Ectodermal cell (in vitro differentiated cells): ENCODE measurements around the gene CLCN5.

Source experiments
- H3K27ac ChIP-seq: 2 replicates; pipeline ENCODE4 v1.7.0; 2013; ENCODE audit warnings: mild to moderate bottlenecking, low read depth, low read length; ENCODE audit not compliant: insufficient read depth, poor library complexity, severe bottlenecking
- H3K27me3 ChIP-seq: 2 replicates; pipeline ENCODE4 v1.7.0; 2013; ENCODE audit warnings: mild to moderate bottlenecking, low read length; ENCODE audit not compliant: insufficient read depth, control insufficient read depth, poor library complexity, severe bottlenecking
- H3K36me3 ChIP-seq: one replicate; pipeline ENCODE4 v1.7.0; 2013; ENCODE audit warnings: low read length; ENCODE audit not compliant: control insufficient read depth, insufficient read depth
- H3K4me1 ChIP-seq: one replicate; pipeline ENCODE4 v1.7.0; 2013; ENCODE audit warnings: low read length; ENCODE audit not compliant: control insufficient read depth, insufficient read depth
- H3K4me3 ChIP-seq: 2 replicates; pipeline ENCODE4 v1.7.0; 2013; ENCODE audit warnings: low read depth, low read length, control low read depth; ENCODE audit not compliant: insufficient read depth
- H3K9me3 ChIP-seq: 2 replicates; pipeline ENCODE4 v1.7.0; 2013; ENCODE audit warnings: mild to moderate bottlenecking, low read length, moderate library complexity; ENCODE audit not compliant: control insufficient read depth
- WGBS, 2 experiments: methylation state at CpG; one replicate each; pipeline ENCODE4 v1.1.7; 2013; ENCODE audit warnings: missing lambda C conversion rate in 2 of 2; 5-methylcytosine and 5-hydroxymethylcytosine counted together

CLCN5 gene

DNA sequence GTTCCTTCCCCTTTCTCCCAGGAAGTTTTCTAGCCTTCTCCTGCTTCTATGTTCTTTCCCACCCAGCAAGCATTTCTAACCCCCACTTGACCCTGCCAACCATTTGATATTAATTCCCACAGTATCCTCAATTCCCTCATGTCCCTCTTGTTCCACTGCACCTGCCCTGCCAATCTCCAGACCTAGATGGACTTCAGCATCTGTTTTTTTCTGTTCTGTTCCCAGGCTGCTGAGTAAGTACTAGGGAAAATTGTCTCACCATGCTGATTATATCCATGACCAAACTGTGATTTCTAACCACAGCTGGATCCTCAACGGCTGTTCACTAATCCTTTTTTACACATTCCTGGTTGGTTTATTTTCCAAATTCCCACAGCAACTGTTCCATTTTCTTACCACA, 37.7 kb downstream of the CLCN5 start:
- Histone ChIP-seq H3K27me3 (no peaks in the 10 kb centered on the region), H3K9me3 (no peaks in the 10 kb centered on the region), H3K36me3 (no peaks in the 10 kb centered on the region), H3K4me3 (no peak overlapping the region), H3K27ac (peak overlapping the region; percentile 59), H3K4me1 (no peaks in the 10 kb centered on the region)
- 53 to 84% methylated on average over 1 of the region's 1 CpG for WGBS, 2 experiments

DNA sequence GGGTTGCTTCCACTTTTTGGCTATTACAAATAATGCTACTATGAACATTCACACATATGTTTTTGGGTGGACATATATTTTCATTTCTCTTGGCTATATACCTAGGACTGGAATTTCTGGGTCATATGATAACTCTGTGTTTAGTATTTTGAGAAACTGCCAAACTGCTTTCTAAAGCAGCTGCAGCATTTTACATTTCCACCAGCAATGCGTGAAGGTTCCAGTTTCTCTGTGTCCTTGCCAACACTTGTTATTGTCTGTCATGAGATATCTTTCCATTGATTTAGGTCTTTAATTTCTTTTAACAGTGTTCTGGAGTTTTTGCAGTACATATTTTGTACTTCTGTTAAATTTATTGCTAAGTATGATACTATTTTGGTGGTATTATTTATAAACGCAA, 48.3 kb downstream of the CLCN5 start:
- H3K4me3 ChIP-seq = no peak overlapping the region
- WGBS, 2 experiments = 100% methylated on average over 1 of the region's 2 CpGs

DNA sequence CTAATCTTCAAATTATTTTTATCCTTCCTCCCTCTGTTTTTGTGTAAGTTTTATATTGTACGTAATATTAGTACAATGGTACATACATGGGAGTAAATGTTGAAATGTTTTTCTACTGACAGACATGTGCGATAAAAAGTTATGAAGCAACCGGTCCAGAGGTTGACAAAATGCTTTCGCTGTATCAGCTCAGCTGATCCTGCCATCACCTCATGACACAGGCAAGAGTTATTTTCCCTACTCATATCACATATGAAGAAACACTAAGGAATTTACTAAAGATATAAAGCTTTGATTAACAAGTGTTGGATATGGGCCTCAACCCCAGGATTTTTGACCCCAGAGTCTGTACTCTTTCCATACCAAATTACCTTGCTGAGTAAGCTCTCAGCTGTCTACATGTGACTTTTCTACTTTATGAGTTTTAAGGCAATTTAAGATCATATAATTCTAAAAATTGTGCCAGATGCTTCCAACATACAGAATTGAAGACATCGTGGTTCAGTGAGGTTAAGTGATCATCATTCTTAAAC, 50.0 kb downstream of the CLCN5 start:
- H3K4me1 ChIP-seq = no peaks in the 10 kb centered on the region
- H3K9me3 ChIP-seq = no peaks in the 10 kb centered on the region

More for the DNA sequence above, 48.3 kb downstream of the CLCN5 start:
- Histone ChIP-seq H3K4me1 (no peaks in the 10 kb centered on the region), H3K27ac (no peak overlapping the region), H3K27me3 (no peaks in the 10 kb centered on the region), H3K9me3 (no peaks in the 10 kb centered on the region), H3K36me3 (no peaks in the 10 kb centered on the region)

DNA sequence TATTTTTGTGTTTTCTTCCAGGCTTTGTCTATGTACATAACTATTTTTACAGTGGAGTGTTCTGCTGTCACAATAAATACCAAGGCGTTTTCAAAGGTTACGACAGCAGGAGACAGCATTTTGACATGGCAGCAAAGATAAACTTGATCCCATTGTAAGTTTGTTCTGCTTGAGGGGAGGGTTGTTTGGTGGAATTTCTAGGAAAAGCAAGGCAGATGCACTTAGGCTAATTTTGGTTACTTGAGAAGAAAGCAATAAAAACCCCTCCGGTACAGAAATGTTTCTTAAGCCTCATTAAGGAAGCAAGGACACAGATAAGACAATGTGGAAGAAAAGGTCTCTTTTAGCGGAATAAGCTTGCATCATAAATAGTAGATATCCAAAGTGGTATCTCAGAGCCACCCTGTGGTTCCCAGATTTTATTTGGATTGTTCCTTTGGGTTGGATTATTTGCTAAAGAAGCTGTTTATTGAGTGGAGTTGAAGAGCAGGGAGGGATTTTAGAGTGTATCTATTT, 54.3 kb downstream of the CLCN5 start:
- H3K36me3 ChIP-seq = no peaks in the 10 kb centered on the region
- no peaks in the 10 kb centered on the region for H3K4me1 ChIP-seq
- no peaks in the 10 kb centered on the region for H3K27me3 ChIP-seq
- 94 to 97% methylated on average over 4 of the region's 4 CpGs for WGBS, 2 experiments
- H3K27ac ChIP-seq = no peak overlapping the region
- H3K4me3 ChIP-seq = no peak overlapping the region
- H3K9me3 ChIP-seq = no peaks in the 10 kb centered on the region

More for the DNA sequence above, 50.0 kb downstream of the CLCN5 start:
- no peak overlapping the region for H3K4me3 ChIP-seq
- no peaks in the 10 kb centered on the region for H3K27me3 ChIP-seq
- H3K27ac ChIP-seq = no peak overlapping the region
- 93 to 100% methylated on average over 2 to 4 of the region's 5 CpGs for WGBS, 2 experiments
- no peaks in the 10 kb centered on the region for H3K36me3 ChIP-seq

DNA sequence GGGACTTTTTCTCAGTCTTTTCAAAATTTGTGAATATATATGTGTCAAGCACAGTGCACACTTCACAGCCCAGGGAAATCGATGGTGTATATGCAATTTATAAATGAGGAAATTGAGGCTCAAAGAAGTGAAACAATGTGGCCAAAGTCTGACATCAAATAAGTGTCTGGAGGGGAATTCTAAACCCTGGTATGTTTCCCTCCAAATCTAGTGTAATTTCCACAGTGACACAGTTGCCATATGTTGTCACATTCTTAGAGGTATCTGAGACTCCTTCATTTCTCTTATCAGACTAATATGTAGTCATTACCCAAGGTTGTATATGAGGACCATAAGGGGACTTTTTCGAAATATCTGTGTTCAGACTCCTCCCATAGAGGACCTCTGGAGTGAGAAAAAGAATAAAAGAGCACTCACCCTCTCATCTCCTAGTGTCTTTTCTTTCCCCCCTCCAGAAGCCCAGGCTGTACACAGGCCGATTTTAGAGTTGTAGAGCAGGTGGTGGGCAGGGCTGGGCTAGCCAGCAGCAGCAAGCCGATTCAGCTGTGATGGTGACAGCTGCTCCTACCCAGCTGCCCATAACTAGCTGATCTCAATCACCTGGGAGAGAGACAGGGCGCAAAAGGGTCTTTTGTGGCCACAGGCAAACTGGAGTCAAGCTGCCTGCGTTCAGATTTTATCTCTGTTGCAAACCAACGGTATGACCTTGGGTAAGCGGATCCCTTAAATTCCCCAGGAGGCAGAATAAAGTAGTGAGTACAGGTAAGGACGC, 55.1 kb downstream of the CLCN5 start:
- Histone ChIP-seq H3K27me3 (no peaks in the 10 kb centered on the region), H3K4me3 (no peak overlapping the region), H3K9me3 (no peaks in the 10 kb centered on the region), H3K36me3 (no peaks in the 10 kb centered on the region), H3K27ac (no peak overlapping the region), H3K4me1 (no peaks in the 10 kb centered on the region)
- WGBS, 2 experiments = 86 to 89% methylated on average over 5 to 9 of the region's 9 CpGs

DNA sequence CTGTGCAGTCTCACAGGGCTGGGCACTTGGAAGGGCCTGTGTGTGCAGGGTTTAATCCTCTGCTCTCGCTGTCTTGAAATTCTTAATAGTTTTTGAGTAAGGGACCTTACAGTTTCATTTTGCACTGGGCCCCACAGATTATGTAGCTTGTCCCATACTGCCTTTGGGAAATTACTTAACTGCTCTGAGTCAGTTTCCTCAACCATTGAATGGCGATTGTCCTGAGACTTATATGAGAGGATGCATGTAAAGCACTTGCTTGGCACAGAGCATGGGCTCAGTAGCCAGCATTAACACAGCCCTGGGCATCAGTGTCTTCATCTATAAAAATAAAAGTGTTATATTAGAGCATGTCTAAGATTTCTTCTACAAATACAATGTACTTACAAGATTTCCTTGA, 55.8 kb downstream of the CLCN5 start:
- H3K9me3 ChIP-seq = no peaks in the 10 kb centered on the region
- 84 to 96% methylated on average over 2 of the region's 2 CpGs for WGBS, 2 experiments
- H3K4me1 ChIP-seq = no peaks in the 10 kb centered on the region
- H3K27ac ChIP-seq = no peak overlapping the region
- H3K36me3 ChIP-seq = no peaks in the 10 kb centered on the region
- H3K4me3 ChIP-seq = no peak overlapping the region
- H3K27me3 ChIP-seq = no peaks in the 10 kb centered on the region

DNA sequence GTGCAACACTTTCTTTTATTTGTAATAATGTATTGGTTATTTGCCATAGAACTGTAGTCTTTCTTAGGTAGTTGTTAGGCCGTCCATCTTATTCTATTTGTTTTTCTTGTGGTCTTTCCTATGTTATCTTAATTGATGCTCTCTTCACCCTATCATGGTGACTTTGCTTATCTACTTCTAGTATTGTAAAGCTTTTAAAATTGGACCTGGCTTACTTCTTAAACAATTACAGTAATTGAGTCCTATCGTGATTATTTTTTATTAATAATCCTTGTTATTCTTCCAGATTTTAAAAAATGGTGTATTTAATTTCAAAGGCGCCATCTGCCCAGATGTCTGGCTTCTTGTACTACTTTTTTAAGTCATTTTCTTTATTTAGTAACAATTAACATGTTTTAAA, 63.7 kb downstream of the CLCN5 start:
- WGBS, 2 experiments = 80% methylated on average over 1 of the region's 3 CpGs; no CpG with 5 or more reads in 1 of the 2 experiments
- no peak overlapping the region for H3K27ac ChIP-seq
- no peaks in the 10 kb centered on the region for H3K4me1 ChIP-seq

DNA sequence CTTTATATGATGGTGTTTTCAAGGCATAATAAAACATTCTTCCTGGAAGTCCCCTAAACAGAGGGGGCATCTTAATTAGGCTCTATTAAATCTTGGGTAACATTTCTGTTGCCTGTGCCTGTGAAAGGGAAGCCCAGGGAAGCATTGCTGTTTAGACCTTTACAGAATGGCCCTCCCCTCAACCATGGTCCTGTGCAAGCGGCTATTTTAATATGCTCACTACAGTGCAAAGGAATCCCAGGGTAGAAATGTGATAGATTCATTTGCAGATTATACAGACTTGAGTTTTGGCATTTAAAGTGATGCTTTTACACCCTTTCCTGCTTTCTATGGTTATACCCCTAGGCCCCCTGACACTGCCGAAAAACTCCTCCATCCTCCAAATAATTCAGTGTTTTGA, 65.3 kb downstream of the CLCN5 start:
- no peaks in the 10 kb centered on the region for H3K27me3 ChIP-seq
- WGBS, 2 experiments = 73 to 94% methylated on average over 1 to 2 of the region's 2 CpGs
- no peaks in the 10 kb centered on the region for H3K36me3 ChIP-seq
- H3K9me3 ChIP-seq = no peaks in the 10 kb centered on the region
- no peaks in the 10 kb centered on the region for H3K4me1 ChIP-seq
- H3K27ac ChIP-seq = no peak overlapping the region
- no peak overlapping the region for H3K4me3 ChIP-seq

More for the DNA sequence above, 63.7 kb downstream of the CLCN5 start:
- no peak overlapping the region for H3K4me3 ChIP-seq
- no peaks in the 10 kb centered on the region for H3K36me3 ChIP-seq
- no peaks in the 10 kb centered on the region for H3K27me3 ChIP-seq
- H3K9me3 ChIP-seq = no peaks in the 10 kb centered on the region

DNA sequence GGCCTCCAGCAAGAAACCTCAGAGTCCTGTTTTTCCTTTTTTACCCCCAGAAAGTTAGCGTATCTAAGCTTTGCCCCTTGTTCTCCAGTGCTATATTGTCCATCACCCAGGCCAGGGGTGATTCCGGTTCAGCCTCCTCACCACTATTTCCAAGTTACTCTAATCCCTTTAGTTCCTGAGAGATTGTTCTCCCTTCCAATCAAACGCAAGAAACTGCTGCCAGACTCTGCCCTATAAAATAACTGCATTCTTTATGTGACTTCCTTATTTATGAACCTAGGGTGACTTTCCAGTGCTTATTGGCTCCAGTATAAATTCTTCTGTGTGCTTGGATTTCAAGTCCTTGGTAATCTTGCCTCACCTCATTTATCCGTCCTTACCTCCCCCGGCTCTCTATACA, 65.7 kb downstream of the CLCN5 start:
- no peaks in the 10 kb centered on the region for H3K9me3 ChIP-seq
- 72 to 77% methylated on average over 5 of the region's 5 CpGs for WGBS, 2 experiments

DNA sequence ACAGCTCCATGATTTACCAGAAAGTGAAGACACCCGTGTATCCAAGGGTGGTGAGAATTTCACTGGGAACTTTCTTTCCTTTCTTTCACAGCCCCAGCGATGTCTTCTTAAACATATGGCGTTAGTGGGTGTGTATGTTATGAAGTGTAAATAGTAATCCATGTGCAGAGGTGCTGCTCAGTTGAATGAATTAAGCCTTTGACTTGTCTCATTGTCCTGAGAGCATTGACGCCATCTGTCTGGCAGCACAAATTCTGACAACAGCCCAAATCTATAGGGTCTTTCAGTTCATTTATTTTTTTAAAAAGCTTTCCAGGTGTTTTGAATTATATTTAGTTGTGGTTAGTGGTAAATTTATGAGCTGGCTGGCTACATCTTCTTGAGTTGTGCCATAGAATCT, 69.4 kb downstream of the CLCN5 start:
- no peak overlapping the region for H3K4me3 ChIP-seq
- 89 to 100% methylated on average over 2 to 4 of the region's 4 CpGs for WGBS, 2 experiments
- no peak overlapping the region for H3K27ac ChIP-seq
- H3K9me3 ChIP-seq = no peaks in the 10 kb centered on the region
- no peaks in the 10 kb centered on the region for H3K36me3 ChIP-seq
- no peaks in the 10 kb centered on the region for H3K27me3 ChIP-seq
- no peaks in the 10 kb centered on the region for H3K4me1 ChIP-seq

More for the DNA sequence above, 65.7 kb downstream of the CLCN5 start:
- Histone ChIP-seq H3K36me3 (no peaks in the 10 kb centered on the region), H3K27me3 (no peaks in the 10 kb centered on the region), H3K27ac (no peak overlapping the region), H3K4me1 (no peaks in the 10 kb centered on the region), H3K4me3 (no peak overlapping the region)
